Measurements from ENCODE around the gene MED28.
"Not testable (repeated sequence)": the region's sequence is repeated elsewhere in the genome, so short reads cannot be mapped to it uniquely, and the experiment has no call there.

Gene MED28

DNA sequence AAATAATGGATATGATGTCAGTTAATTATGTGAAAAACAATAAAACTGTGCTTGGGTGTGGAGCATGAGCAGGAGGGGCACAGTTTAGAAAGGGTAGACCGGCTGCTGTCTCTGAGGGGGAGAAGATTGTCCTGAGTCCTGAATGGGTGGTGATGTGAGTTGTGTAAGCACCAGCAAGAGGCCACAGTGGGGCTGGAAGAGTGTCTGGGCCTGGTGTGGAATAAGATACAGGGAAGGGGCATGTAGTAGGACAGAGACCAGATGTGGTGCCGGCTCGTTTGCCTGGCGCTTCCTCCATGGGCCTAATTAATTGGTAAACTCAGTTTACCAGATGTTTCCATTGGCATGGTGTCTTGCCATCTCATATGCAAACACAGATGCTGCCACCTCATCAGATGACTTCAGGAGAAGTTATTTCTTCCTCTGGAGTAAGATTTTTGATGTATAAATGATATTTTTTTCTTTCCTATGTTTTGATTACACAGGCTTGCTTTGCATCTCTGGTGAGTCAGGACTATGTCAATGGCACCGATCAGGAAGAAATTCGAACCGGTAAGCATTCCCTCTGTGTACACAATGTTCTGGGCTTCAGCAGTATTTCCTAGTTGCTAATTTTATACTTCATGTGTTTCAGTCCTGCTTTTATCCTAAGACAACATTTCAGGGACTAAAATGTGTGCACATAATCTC, 5.1 kb downstream of the MED28 start:
- DNase-seq, result no peak

DNA sequence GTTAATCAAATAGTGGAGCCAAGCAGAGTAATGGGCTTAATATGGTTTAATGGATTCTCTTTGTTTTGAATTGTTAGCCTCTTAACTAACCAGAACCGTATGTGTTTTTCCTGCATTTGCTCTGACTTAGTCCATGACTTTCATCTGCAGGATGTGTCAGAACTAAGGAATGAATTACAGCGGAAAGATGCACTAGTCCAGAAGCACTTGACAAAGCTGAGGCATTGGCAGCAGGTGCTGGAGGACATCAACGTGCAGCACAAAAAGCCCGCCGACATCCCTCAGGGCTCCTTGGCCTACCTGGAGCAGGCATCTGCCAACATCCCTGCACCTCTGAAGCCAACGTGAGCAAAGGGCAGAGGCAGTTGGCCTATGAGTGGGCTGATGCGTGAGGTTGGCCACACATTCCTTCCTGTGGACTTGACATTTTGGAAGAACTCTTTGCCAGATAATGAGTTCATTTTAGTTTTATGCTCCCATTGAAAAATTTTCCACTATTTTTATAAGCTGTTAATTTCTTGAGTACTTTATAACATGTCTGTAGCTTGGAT, 9.1 kb downstream of the MED28 start:
- no peak for DNase-seq

DNA sequence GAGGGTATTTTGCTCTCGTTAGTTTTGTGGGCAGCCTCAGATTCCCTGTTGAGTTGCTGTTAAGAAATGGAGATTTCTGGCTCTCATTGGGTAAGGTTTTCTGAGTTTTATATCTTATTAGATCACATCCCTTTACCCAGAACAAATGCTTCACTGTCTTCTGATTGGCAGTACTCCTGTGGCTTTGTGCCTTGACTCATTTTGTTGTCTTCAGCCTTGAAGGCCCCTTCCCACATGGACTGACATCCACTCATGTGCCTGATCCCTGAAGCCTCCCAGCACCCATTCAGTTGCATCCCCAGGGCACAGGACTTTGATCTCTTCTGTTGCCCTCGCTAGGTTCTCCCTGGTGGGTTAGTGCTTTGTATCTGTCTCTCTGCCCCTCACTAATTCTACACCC, 10.4 kb downstream of the MED28 start:
- DNase-seq, result no peak

DNA sequence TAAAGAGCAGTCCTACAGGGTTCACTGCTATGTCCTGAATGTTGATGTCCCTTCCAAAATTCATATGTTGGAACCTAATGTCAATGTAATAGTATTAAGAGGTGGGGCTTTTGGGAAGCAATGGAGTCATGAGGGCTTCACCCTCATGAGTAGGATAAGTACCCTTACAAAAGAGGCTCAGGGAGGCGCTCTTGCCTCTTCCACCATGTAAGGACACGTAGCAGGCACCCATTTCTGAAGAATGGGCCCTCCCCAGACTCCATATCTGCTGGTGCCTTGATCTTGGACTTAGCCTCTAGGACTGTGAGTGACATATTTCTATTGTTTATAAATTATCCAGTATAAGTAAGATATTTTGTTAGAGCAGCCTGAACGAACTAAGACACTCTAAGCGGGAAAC, 15.8 kb downstream of the MED28 start:
- no peak for DNase-seq

DNA sequence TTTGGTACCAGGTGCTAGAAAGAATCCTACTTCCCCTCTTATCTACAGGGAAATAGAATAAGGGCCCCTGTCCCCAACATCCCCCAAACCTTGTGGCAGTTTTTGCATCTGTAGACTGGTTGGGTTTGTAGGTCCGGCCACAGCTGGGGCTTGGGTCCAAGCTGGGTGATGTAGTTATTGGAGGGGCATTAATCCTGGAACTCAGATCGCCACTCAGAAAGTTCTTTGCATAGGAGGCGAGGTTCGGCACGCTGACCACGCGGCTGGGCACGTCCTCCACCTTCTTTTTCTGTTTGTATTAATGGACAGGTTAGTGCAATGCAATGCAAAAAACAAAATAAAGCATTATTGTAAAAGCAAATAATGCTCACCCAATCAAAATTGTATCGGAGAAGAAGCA, 19.2 kb downstream of the MED28 start:
- no peak for DNase-seq

DNA sequence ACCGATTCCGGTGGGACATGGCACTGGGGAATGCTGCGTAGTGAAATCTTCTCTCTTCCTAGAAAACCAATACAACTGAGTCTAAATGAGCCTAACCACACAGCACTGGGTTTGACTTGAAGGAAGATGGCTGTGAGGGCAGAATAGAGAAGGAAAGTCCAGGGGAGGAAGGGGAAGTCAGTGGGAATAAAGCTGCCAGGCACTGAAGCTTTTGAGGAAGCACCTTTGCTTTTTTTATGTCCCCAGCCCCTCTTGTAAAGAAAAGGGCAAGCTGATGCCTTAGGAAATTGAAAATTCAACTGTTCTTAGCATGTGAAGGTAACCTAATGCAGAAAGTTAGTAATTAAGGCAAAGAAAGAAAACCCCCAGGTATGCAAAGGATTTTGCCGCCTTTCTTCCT, 20.6 kb downstream of the MED28 start:
- DNase-seq, result no peak

DNA sequence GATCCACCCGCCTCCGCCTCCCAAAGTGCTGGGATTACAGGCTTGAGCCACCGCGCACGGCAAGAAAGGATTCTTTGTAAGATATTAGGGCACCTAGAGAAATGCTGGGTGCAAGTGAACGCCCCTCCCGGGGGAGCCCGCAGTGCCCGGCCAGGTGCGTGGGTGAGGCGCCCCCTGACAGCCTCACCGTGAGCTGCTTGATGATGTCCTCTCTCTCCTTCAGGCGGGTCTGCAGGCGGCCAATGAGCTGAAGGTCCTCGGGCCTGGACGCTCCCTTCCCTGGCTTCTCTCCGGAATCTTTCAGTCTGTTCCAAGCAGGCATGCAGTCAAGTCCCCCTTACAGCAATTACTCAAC, 21.9 kb downstream of the MED28 start:
- DNase-seq, result no peak

DNA sequence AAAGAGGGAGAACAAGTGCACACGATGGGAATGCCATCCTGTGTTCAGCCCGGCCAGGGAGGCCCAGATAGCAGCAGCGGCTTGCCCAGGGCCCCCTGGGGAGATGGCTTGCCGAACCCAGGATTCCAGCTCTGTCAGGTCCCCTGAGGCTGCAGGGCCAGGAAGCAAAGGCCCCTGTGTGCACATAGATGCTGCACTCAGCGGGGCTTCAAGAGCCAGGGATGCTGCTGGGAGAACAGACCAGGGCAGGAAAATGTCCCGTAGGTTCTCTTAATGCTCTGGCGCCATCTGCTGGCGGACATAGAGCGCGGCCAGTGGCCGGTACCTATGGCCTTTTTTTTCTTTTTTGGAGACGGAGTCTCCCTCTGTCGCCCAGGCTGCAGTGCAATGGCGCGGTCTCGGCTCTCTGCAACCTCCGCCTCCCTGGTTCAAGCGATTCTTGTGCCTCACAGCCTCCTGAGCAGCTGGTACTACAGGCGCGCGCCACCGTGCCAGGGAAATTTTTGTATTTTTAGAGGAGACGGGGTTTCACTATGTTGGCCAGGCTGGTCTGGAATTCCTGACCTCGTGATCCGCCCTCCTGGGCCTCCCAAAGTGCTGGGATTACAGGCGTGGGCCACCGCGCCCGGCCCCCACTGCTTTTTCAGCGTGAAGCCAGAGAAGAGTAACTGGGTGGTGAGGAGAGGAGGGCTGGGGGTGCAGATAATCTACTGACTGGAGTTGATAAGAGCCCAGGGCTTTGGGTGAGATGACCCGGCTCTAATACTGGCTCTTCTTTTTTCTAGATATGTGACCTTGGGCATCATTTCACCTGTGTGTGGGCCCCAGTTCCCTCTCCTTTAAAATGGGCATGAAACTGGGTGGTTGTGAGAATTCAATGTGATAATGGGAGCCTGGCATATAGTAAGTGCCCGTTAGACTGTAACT, 22.5 kb downstream of the MED28 start:
- peak; percentile 74 for DNase-seq

DNA sequence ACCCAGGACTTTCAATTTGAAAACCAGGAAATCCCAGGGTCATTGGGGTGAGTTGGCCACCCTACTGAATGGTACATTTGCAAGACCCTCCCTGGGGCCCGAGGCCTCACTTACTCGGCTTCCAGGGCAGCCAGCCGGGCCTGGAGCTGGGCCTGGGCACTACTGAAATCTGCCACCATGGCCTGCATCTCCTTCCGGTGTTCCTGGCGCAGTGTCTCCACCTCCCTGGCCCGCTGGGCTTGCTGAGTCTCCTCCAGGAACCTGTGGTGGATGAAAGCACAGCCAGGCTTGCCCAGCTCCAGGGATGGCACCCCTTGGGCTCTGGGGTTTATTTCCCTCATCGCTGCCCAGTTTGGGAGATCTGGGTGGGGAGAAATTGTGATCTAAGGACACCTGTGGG, 24.7 kb downstream of the MED28 start:
- DNase-seq, result no peak

DNA sequence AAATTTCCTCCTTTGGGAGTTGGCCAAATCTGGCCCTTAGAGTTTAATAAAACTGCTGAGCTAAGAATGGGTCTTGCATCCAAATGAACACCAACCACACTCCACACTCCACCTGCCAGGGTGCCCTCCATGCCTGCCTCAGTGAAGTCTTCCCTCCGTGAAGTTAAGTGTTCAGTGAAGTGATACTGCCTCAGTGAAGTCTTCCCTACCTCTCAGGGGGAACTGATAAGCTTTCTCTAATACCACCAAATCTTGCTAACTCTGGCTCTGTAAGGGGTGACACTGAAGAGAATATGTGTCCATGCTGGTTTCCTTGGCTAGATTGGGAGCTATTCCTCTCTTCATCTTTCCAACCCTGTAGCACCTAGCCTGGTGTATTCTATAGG, 27.9 kb downstream of the MED28 start:
- no peak for DNase-seq

DNA sequence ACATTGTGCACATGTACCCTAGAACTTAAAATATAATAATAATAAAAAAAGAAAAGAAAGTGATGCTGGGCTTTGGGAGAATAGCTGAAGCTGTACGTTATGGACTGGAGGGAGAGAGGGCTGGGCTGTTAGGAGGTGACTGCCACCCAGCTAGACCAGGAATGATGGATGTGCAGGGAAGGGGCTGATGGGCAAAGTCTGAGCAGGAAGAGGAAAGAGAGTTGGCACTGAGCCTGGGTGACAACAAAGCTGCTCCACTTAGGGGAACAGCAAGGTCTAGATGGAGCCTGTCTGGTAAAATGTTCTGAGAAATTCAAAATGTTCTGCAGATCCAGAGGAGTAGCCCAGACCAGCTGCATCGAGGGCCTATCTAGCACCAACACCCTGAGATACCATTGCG, 32.3 kb downstream of the MED28 start:
- DNase-seq, result no peak

DNA sequence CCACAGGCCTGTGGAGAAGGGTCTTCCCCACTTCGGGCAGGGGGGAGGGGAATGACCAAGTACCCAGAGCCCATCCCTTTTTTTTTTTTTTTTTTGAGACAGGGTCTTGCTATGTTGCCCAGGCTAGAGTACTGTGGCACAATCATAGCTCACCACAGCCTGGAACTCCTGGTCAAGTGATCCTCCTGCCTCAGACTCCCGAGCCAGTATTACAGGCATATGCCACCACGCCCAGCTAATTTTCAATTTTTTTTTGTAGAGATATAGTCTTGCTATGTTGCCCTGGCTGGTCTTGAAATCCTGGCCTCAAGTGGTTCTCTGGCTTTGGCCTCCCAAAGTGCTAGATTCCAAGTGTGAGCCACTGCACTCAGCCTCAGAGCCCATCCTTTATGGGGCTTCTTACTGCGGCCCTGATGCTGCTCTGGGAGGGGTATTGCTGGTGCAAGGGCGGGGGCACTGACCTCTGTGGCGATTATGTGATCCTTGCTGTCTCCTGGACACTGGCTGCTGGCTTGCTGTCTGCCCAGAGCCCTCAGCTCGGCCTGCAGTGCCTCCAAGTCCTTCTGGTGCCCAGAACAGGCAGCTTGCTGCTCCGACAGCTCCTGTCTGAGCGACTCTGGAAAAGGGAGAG, 32.9 kb downstream of the MED28 start:
- DNase-seq, result no peak

DNA sequence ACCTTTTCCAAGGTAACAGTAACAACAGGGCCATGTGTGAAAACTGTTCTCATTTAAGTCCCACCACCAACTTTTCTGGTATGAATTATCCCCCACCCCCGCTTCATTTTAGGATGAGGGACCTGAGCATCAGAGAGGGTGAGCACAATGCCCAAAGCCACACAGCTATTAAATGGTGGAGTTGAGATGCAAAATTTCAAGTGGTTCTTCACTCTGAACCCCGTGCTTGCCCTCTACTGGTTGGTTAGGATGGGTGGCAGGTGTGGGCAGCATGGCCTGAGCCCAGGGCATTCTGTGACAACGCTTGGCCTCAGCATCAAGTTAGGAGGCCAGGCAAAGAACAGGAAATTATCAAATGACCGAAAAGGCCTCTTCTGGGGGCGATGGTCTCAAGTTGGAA, 33.5 kb downstream of the MED28 start:
- no peak for DNase-seq

DNA sequence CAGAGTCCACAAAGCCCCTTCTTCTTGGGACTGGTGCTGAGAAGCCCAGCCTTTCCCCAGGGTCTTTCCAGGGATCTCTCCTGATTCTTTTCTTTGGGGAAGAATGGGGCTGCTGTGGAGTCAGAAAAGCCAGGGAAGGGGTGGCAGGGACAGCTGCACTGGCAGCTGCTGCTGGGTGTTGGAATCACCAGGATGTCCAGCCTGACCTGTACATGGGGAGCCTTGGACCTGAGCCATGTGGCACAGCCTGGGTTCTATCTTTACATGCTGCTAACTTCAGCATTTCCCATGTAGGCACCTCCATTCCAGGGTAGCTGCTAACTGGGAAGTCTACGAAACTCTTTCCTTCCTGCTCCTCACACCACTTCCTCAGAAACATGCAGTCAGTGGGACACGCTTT, 36.0 kb downstream of the MED28 start:
- DNase-seq, result no peak

DNA sequence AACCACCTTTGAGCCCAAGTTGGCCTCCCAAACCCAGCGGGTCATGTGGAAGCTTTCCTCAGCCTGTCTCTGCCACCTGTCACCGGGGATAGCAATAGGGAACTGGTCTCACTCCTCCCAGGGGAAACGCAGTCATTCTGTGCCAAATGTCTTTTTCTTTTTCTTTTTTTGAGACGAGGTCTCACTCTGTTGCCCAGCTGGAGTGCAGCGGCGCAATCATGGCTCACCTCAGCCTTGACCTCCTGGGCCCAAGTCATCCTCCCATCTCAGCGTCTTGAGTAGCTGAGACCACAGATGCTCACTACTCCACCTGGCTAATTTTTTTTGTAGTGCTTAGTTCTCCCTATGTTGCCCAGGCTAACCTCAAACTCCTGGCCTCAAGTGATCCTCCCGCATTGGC, 40.3 kb downstream of the MED28 start:
- DNase-seq, result no peak

DNA sequence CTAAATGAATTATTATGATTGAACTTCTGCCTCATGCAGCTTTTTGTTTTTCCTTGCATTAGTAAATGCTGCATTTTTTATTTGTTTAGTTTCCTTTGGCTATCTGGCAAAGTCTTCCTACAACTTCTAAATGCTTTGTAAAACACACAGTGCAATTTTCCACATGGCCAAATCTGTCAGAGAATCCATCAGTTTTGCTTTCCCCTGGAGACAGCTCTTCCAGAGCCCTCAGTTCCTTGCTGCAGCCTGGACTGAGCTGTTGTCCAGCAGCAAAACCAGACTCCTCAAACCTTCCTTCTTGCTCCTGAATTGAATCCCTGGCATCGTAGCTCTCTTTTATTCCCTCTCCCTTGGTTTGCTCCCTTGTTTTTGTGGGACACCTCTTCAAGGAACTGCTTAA, 42.6 kb downstream of the MED28 start:
- DNase-seq, result no peak

DNA sequence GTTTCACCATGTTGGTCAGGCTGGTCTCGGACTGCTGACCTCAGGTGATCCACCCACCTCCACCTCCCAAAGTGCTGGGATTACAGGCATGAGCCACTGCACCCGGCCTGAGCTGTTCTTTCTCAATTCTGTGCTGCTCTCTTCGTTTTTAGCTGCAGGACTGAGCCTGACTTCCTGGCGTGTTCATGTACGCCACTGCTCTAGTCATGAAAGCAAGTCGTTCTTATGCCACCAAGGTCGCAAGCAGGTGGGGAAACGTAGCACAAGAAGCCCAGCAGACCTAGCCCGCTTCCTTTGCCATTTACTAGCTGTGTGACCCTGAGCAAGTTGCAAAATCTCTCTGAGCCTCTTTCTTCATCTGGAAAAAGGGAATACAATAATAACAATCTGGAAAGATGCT, 43.4 kb downstream of the MED28 start:
- DNase-seq, result no peak

DNA sequence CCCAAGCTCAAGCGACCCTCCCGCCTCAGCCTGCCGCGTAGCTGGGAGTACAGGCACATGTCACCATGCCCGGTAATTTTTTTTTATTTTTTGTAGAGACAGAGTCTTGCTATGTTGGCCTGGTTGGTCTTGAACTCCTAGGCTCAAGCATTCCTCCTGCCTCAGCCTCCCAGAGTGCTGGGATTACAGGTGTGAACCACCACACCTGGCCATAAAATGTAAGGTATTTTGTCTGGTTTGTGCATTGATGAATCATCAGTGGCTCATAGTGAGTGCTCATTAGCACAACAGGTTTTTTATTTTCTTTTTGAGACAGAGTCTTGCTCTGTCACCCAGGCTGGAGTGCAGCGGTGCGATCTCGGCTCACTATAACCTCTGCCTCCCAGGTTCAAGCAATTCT, 44.8 kb downstream of the MED28 start:
- not testable (repeated sequence) for DNase-seq

DNA sequence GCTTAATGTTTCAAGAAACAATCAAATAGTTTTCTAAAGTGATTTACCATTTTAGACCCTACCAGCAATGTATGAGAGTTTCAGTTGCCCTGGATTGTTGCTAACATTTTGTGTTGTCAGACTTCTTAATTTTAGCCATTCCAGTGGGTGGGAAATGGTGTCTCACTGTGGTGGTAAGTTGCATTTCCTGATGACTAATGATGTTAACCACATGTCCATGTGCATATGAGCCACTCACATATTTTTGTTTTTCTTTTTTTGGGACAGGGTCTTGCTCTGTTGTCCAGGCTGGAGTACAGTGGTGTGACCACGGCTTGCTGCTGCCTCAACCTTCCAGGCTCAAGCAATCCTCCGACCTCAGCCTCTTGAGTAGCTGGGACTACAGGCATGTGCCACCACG, 48.3 kb downstream of the MED28 start:
- no peak for DNase-seq

DNA sequence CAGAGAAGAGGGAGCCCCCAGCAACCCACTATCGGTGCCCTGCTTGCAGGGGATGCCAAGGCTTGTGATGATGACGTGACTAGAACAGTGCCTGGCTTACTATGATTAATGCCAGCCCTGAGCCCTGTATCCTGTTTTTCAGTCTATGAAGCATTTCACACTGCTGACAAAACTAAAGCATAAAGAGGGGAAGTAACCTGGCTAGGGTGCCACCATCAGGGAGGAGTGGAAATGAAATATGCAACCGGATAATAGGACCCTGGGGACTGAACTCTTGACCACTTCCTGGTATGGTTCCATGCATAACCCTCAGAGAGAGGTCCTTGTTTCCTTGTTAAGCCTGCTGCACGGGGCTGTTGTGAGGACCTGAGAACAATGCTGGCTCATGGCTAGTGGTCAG, 50.3 kb downstream of the MED28 start:
- DNase-seq, result no peak

DNA sequence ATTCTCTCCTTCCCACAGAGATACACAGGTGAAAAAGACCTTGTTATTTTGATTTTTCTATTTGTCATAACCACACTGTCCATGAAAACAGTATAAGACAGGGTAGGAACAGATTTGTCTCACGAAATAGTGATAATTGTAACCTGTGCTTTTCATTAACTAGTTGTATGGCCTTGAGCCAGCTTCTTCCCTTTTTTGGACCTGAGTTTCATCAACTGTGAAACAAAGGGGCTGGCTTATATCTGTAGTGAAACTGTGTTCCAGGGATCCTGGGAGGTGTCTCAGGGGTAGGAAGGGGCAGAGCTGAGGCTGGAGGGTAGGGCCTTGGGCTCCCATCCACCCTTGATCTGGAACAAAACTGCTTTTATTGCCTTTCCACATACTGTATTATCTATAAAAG, 50.9 kb downstream of the MED28 start:
- DNase-seq, result no peak

DNA sequence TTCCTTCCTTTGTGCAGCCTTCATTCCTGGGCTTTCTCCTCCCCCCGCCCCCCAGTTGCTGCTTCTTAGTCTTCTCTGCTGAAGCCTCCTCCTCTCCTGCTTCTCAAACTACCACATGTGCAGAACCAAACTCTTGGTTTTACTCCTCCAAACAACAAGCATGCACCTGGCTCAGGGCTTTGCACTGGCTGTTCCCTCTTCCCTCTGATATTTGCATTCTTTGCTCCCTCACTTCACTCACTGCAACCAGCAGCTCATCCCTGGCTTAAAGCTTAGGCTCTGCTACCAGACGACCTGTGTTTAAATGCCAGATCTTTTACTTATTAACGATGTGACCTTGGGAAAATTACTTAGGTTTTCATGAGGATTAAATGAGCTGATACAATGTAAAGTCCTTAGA, 51.4 kb downstream of the MED28 start:
- DNase-seq, result no peak

DNA sequence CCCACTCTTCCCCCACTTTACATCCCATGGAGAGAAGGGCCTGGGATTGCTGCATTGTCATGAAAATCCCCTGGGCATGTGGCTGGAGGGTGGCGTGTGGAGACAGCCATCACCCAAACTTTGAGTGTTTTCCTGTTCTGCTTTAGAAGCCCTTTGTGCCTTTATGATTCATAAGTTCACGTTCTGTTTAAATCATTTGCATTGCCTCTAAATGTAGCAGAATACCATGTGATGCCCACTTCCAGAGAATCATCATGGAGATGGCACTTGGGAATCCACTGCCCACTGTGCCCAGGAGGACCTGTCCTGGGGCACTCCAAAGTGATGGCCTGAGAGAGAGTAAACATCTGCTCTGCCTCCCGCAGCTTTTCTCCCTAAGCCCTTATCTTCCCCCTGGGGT, 52.8 kb downstream of the MED28 start:
- no peak for DNase-seq

DNA sequence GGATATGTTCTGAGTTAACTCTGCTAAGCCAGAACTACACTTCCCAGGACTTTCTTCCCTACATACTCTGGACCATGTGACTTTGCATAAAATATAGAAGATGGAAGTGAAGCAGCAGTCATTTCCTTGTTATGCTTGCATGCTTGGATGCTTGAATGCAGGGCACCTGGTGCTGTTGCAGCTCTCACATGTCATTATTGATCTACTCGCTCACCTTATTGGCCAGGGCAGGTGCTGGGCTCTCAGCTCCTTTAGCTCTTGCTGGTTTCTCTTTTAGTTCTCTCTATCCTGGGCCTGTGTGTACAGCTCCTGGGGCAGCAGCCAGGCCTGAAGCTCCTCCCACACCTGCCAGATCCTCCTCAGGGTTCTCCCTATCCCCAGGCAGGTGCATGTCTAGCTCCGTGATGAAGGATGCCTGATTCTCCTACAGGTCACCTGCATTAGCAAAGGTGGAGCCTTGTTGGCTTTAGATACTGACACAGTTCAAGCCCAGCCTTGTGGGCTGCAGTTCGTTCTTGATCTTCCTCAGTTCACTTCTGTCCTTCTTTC, 53.3 kb downstream of the MED28 start:
- DNase-seq, result no peak
